ENCODE results near the gene RANGRF. TPM values are rescaled to one million over a fixed set of nuclear protein-coding genes. Genes with fewer than 3 reads are reported as not detected.

Gene RANGRF
- total and polyA plus RNA-seq, 10 donors, result 18.9 to 55.9 (median 23.1) TPM

GRCh38 chr17:8274816-8275215 lies 13.7 kb upstream of the RANGRF start:
- Histone ChIP-seq H3K4me1 (no peaks in the 10 kb centered on the region), H3K27ac (no peak overlapping the region), H3K27me3 (replicated peaks in 1 of 7) (no peaks in the 10 kb centered on the region), H3K36me3 (peaks cover 0 to 8% (median 0%) of the 10 kb centered on the region in 6 donors), H3K4me3 (no peak overlapping the region), H3K9me3 (no peaks in the 10 kb centered on the region)
- intact Hi-C loops (cut with DNase I; ENCODE audit: low total_unique reads), result no loop called here
- TF ChIP-seq POLR2A (IDR thresholded peaks at IDR 0.05) (no peak), CTCF (IDR thresholded peaks at IDR 0.05 in 8 of 11, conservative IDR thresholded peaks at IDR 0.05 in 3 of 11) (no peak)
- DNase-seq, result no peak
- 78 to 98% (median 89%) methylated on average over 5 of the region's 5 CpGs for WGBS, 5 donors

- no peak overlapping the region for H3K27ac ChIP-seq
- intact Hi-C loops (cut with DNase I; ENCODE audit: low total_unique reads), result no loop called here
Observed at GRCh38 chr17:8275421-8276290, 12.8 kb upstream of the RANGRF start.

DNA sequence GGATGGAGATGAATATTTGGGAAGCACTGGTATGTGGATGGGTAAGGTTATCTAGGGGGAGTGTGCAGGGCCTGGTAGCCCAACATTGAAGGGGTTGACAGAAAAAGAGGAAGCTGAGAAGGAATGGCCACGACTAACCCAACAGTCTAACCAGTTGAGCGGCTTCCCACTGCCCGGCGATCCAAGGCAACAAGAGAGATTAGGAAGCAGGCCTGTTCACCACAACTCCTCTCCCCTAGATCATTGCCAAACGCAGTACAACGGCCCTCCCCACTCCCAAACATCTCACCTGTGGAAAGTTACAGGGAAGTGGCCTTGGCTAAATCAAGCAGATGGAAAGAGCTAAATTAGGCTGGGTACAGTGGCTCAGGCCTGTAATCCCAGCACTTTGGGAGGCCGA lies 11.2 kb upstream of the RANGRF start:
- Histone ChIP-seq H3K9me3 (no peaks in the 10 kb centered on the region), H3K27ac (no peak overlapping the region), H3K36me3 (no peaks in the 10 kb centered on the region), H3K4me3 (no peak overlapping the region), H3K27me3 (replicated peaks in 1 of 7) (no peaks in the 10 kb centered on the region), H3K4me1 (no peaks in the 10 kb centered on the region)
- TF ChIP-seq POLR2AphosphoS5 (IDR thresholded peaks at IDR 0.05) (no peak), POLR2A (IDR thresholded peaks at IDR 0.05) (no peak), CTCF (IDR thresholded peaks at IDR 0.05 in 8 of 11, conservative IDR thresholded peaks at IDR 0.05 in 3 of 11) (no peak)
- no peak for DNase-seq
- intact Hi-C loops (cut with DNase I; ENCODE audit: low total_unique reads), result no loop called here
- WGBS, 5 donors, result 70 to 92% (median 75%) methylated on average over 7 of the region's 7 CpGs

More at GRCh38 chr17:8275421-8276290, 12.8 kb upstream of the RANGRF start:
- H3K4me1 ChIP-seq, result no peaks in the 10 kb centered on the region
- no peak for DNase-seq
- WGBS, 5 donors, result 74 to 91% (median 82%) methylated on average over 7 to 9 of the region's 9 CpGs
- no peak overlapping the region for H3K4me3 ChIP-seq
- H3K27me3 ChIP-seq (replicated peaks in 1 of 7), result no peaks in the 10 kb centered on the region
- peaks cover 0 to under 1% (median 0%) of the 10 kb centered on the region in 6 donors for H3K36me3 ChIP-seq
- no peak for TF ChIP-seq POLR2AphosphoS5 (IDR thresholded peaks at IDR 0.05)
- no peak for TF ChIP-seq CTCF (IDR thresholded peaks at IDR 0.05 in 8 of 11, conservative IDR thresholded peaks at IDR 0.05 in 3 of 11)
- no peak for TF ChIP-seq POLR2A (IDR thresholded peaks at IDR 0.05)
- no peaks in the 10 kb centered on the region for H3K9me3 ChIP-seq

- no peak for DNase-seq
- Histone ChIP-seq H3K36me3 (no peaks in the 10 kb centered on the region), H3K4me3 (no peak overlapping the region), H3K9me3 (no peaks in the 10 kb centered on the region), H3K27me3 (replicated peaks in 1 of 7) (no peaks in the 10 kb centered on the region), H3K4me1 (peaks cover 0 to 15% (median 2%) of the 10 kb centered on the region in 6 donors), H3K27ac (no peak overlapping the region)
- WGBS, 5 donors, result 54 to 92% (median 74%) methylated on average over 3 of the region's 3 CpGs
- TF ChIP-seq POLR2A (IDR thresholded peaks at IDR 0.05) (no peak), POLR2AphosphoS5 (IDR thresholded peaks at IDR 0.05) (no peak)
- intact Hi-C loops (cut with DNase I; ENCODE audit: low total_unique reads), result no loop called here
Observed at GRCh38 chr17:8282345-8282744, 6.1 kb upstream of the RANGRF start.

Data from spleen (tissue), 11 donors.